Measurements from ENCODE around the gene GOLGA8M. TPM values are rescaled to one million over a fixed set of nuclear protein-coding genes. Genes with fewer than 3 reads are reported as not detected.
"Not testable (repeated sequence)": the region's sequence is repeated elsewhere in the genome, so short reads cannot be mapped to it uniquely, and the experiment has no call there.

GOLGA8M gene
- total RNA-seq, 2 donors from 2014 or later, result 0.81 TPM; not detected in 1

DNA sequence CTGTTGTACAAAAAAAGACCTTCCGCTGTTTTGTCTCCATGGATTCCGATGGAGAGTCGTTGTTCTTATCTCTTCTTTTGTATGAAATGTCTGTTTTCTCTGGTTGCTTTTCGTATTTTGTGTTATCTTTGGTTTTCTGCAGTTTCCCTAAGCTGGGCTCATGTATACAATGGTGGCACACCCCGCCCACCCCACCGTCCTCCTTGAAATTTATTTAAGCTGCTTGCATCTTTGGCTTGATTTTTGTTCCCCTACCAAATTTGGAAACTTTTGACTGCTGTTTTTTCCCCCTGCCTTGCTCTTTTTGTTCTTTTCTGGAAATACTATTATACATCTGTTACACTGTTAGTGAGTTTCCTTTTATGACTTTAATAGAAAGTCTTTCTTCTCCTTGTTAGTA, 47.6 kb downstream of the GOLGA8M start:
- not testable (repeated sequence) for DNase-seq (ENCODE audit: low spot score); H3K4me1 ChIP-seq (ENCODE audit: control insufficient read depth in 1 of 2, low read depth in 2 of 2); H3K27me3 ChIP-seq (replicated peaks; ENCODE audit: insufficient read depth); H3K9me3 ChIP-seq; H3K4me3 ChIP-seq; ATAC-seq (ENCODE audit: insufficient number of reproducible peaks, low FRiP score, low read depth); H3K36me3 ChIP-seq
- H3K27ac ChIP-seq, result peak overlapping the region in 1 of 2 donors; percentile 16

DNA sequence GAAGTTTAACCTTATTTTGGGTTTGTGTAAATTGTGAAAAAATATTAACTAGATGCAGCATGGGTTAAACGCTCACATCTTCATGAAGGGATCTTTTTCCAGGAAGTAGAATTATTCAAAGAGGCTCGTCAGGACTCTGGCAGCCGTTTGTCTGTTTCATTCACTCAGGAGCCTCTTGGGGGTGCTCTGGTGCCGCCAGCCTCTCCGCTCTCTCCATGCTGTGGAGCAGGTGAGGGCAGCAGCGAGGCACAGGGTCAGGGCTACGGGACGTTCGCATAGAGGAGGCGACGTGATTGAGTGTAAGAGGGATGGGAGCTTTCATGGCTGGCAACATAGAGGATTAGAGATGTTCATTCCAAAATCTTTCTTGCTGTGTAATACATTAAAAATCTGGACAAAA, 48.5 kb downstream of the GOLGA8M start:
- not testable (repeated sequence) for ATAC-seq (ENCODE audit: insufficient number of reproducible peaks, low FRiP score, low read depth); H3K4me1 ChIP-seq (ENCODE audit: control insufficient read depth in 1 of 2, low read depth in 2 of 2); H3K9me3 ChIP-seq; H3K4me3 ChIP-seq; DNase-seq (ENCODE audit: low spot score); H3K36me3 ChIP-seq; H3K27me3 ChIP-seq (replicated peaks; ENCODE audit: insufficient read depth); H3K27ac ChIP-seq

DNA sequence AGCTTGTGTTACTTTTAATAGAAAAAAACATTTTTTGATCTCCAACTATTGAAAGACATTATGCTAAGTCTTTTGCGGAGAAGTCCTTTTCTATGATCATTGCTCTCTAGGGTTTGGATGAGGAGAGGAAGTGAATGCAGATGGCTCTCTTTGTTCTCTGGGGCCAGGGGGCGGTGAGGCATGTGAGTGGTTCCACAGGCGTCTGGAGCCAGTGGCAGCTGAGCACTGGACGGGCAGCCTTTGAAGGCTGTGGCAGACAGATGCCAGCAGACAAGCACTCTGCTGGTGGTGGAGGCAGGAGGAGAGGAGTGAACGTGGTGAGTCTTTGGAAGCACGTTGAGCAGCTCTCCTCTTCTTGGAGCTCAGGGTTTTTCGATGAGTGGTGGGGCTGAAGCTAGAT, 51.5 kb downstream of the GOLGA8M start:
- not testable (repeated sequence) for H3K27me3 ChIP-seq (replicated peaks; ENCODE audit: insufficient read depth); DNase-seq (ENCODE audit: low spot score); H3K9me3 ChIP-seq; ATAC-seq (ENCODE audit: insufficient number of reproducible peaks, low FRiP score, low read depth); H3K4me3 ChIP-seq; H3K27ac ChIP-seq; H3K36me3 ChIP-seq; H3K4me1 ChIP-seq (ENCODE audit: control insufficient read depth in 1 of 2, low read depth in 2 of 2)

DNA sequence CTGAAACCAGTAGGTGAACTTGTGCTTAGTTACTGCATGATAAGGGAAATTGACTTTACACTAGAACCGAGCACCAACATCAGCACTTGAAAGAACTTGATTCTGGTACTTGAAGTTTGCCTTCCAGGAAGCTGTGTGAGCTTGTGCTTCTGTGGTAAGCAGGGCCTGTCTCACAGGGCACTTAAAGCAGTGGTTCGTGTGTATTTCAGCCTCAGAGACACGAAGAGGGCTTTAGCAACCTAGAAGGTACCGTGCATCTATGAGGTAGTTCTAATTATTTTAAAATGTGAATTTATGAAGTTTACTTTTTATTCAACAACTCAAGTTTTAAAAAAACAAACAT, 56.2 kb downstream of the GOLGA8M start:
- H3K9me3 ChIP-seq; ATAC-seq (ENCODE audit: insufficient number of reproducible peaks, low FRiP score, low read depth); H3K4me1 ChIP-seq (ENCODE audit: control insufficient read depth in 1 of 2, low read depth in 2 of 2); H3K36me3 ChIP-seq; H3K27ac ChIP-seq; DNase-seq (ENCODE audit: low spot score); H3K27me3 ChIP-seq (replicated peaks; ENCODE audit: insufficient read depth); H3K4me3 ChIP-seq: not testable (repeated sequence)

DNA sequence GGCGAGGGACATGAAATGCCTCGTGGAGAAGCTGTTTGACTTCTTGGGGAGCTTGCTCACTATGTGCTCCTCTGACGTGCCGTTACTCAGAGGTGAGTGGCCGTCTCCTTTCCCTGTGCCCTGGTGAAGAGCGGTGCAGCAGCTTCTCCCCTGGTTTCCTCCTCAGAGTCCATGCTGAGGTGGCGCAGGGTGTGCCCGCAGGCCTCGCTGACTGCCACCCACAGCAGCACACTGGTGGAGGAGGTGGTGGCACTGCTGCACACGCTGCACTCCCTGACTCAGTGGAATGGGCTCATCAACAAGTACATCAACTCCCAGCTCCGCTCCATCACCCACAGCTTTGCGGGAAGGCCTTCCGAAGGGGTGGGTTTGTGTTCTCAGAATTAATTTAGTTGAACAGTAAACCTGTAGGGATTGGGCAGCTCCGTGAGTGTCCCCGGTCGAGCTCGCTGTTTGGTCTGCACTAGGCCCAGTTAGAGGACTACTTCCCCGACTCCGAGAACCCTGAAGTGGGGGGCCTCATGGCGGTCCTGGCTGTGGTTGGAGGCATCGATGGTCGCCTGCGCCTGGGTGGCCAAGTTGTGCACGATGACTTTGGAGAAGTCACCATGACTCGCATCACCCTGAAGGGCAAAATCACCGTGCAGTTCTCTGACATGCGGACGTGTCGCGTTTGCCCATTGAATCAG, 56.7 kb downstream of the GOLGA8M start:
- ATAC-seq (ENCODE audit: insufficient number of reproducible peaks, low FRiP score, low read depth); H3K4me3 ChIP-seq; DNase-seq (ENCODE audit: low spot score); H3K27ac ChIP-seq; H3K9me3 ChIP-seq; H3K27me3 ChIP-seq (replicated peaks; ENCODE audit: insufficient read depth); H3K36me3 ChIP-seq; H3K4me1 ChIP-seq (ENCODE audit: control insufficient read depth in 1 of 2, low read depth in 2 of 2): not testable (repeated sequence)

DNA sequence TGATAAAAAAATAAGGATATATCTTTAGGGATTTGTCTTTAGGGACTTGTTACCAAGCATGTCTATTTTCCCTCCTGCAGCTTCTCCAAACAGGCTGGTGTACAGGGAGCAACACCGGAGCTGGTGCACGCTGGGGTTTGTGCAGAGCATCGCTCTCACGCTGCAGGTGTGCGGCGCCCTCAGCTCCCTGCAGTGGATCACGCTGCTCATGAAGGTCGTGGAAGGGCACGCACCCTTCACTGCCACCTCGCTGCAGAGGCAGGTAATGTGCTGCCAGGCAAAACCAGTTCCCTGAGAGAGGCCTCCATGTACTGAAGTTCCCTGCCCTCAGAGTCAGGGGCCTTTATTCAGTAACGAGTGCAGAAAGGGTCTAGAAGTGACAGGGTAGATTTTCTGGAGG, 58.0 kb downstream of the GOLGA8M start:
- ATAC-seq (ENCODE audit: insufficient number of reproducible peaks, low FRiP score, low read depth); H3K9me3 ChIP-seq: not testable (repeated sequence)

DNA sequence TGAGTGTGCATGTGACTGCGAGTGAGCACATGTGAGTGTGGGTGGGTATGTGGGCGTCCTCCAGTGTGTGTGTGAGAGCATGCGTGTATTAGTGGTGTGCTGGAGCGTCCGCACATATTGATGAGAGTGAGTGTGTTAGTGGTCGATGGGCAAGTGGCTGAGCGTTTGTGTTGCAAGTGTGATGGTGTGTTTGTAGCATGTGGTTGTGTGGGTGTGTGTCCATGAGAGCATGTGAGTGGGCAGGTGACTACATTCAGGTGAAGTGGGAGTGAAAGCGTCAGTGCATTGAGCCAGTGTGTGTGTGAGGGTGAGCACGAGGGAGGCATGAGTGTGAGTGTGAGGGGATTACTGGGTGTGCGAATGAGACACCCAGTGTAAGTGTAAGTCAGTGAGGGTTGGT, 59.7 kb downstream of the GOLGA8M start:
- H3K9me3 ChIP-seq; ATAC-seq (ENCODE audit: insufficient number of reproducible peaks, low FRiP score, low read depth); H3K36me3 ChIP-seq; H3K27ac ChIP-seq; H3K27me3 ChIP-seq (replicated peaks; ENCODE audit: insufficient read depth); DNase-seq (ENCODE audit: low spot score); H3K4me1 ChIP-seq (ENCODE audit: control insufficient read depth in 1 of 2, low read depth in 2 of 2); H3K4me3 ChIP-seq: not testable (repeated sequence)

More for the DNA sequence above, 58.0 kb downstream of the GOLGA8M start:
- H3K4me3 ChIP-seq; H3K27ac ChIP-seq; H3K27me3 ChIP-seq (replicated peaks; ENCODE audit: insufficient read depth); H3K36me3 ChIP-seq; H3K4me1 ChIP-seq (ENCODE audit: control insufficient read depth in 1 of 2, low read depth in 2 of 2); DNase-seq (ENCODE audit: low spot score): not testable (repeated sequence)

Other genes starting within 250 kb of the GOLGA8M start
- gene GOLGA8G, start 179.4 kb downstream of the GOLGA8M start, total RNA-seq, result not detected
- gene GOLGA6L25, start 158.9 kb downstream of the GOLGA8M start, total RNA-seq, result not detected
- not detected for gene GOLGA6L7, start 136.2 kb upstream of the GOLGA8M start, total RNA-seq
- 1 to 10 TPM; 4.9 to 5.6 TPM for gene APBA2, start 173.6 kb upstream of the GOLGA8M start, total RNA-seq

All from thoracic aorta (tissue), 2 donors.